DND-41 (cell line): ENCODE data around the gene ELMOD3.
"Not testable (repeated sequence)": the region's sequence is repeated elsewhere in the genome, so short reads cannot be mapped to it uniquely, and the experiment has no call there.

Experiments used
- ATAC-seq: fragments of 200-7000 bp; cut with Tn5 transposase; 3 replicates; pipeline ENCODE4 v1.9.1; 2021; ENCODE audit warnings: low read depth; ENCODE audit not compliant: insufficient read depth
- DNase-seq: peaks from one replicate; pipeline ENCODE4 v3.0.0-alpha.2; 2020
- H2AFZ ChIP-seq: 2 replicates; pipeline ENCODE4 v1.6.0; 2012; ENCODE audit warnings: low read depth, low read length
- H3K27ac ChIP-seq: 2 replicates; pipeline ENCODE4 v1.5.1; 2012; ENCODE audit warnings: low read length, inconsistent platforms
- H3K27me3 ChIP-seq: fragments of 200-600 bp; sonication (generic); 2 replicates; pipeline ENCODE4 v1.6.0; 2012; ENCODE audit warnings: low read length, mild to moderate bottlenecking, inconsistent platforms; ENCODE audit not compliant: insufficient read depth, poor library complexity
- H3K36me3 ChIP-seq: 2 replicates; pipeline ENCODE4 v1.5.1; 2012; ENCODE audit warnings: low read length, inconsistent platforms; ENCODE audit not compliant: insufficient read depth
- H3K4me1 ChIP-seq: 2 replicates; pipeline ENCODE4 v1.5.1; 2012; ENCODE audit warnings: mild to moderate bottlenecking, low read length; ENCODE audit not compliant: insufficient read depth
- H3K4me2 ChIP-seq: 2 replicates; pipeline ENCODE4 v1.6.0; 2012; ENCODE audit warnings: mild to moderate bottlenecking, moderate library complexity, low read length, inconsistent platforms; ENCODE audit not compliant: insufficient read depth
- H3K4me3 ChIP-seq, 2 experiments: fragments of 200-600 bp in 1 of 2; shearing (Covaris generic) in 1 of 2; 2 replicates each; pipeline ENCODE4 v1.5.1; 2012 to 2016; ENCODE audit warnings: inconsistent platforms in 2 of 2, low read length in 2 of 2, mild to moderate bottlenecking in 2 of 2, low read depth in 1 of 2, moderate library complexity in 1 of 2
- H3K79me2 ChIP-seq: 2 replicates; pipeline ENCODE4 v1.6.0; 2012; ENCODE audit warnings: low read length, inconsistent platforms; ENCODE audit not compliant: insufficient read depth
- H3K9ac ChIP-seq: 2 replicates; pipeline ENCODE4 v1.6.0; 2012; ENCODE audit warnings: low read depth, mild to moderate bottlenecking, inconsistent platforms, low read length, moderate library complexity
- H3K9me3 ChIP-seq: 2 replicates; pipeline ENCODE4 v1.5.1; 2012; ENCODE audit warnings: low read length, moderate library complexity, mild to moderate bottlenecking, inconsistent platforms; ENCODE audit not compliant: insufficient read depth, severe bottlenecking
- H4K20me1 ChIP-seq: 2 replicates; pipeline ENCODE4 v1.6.0; 2012; ENCODE audit warnings: low read length; ENCODE audit not compliant: insufficient read depth
- EZH2 ChIP-seq: IDR thresholded peaks from 3 replicates; pipeline ENCODE4 v1.6.1; 2012; ENCODE audit warnings: borderline replicate concordance, low read depth, mild to moderate bottlenecking, moderate library complexity, low read length, inconsistent platforms; ENCODE audit not compliant: severe bottlenecking
- TF ChIP-seq, protein P1 (sequence below): IDR thresholded peaks from 2 replicates; pipeline ENCODE4 v1.5.1; 2012; ENCODE audit warnings: borderline replicate concordance, low read length, moderate library complexity, mild to moderate bottlenecking; ENCODE audit not compliant: poor library complexity, severe bottlenecking; ENCODE audit errors: extremely low read depth

Gene ELMOD3

DNA sequence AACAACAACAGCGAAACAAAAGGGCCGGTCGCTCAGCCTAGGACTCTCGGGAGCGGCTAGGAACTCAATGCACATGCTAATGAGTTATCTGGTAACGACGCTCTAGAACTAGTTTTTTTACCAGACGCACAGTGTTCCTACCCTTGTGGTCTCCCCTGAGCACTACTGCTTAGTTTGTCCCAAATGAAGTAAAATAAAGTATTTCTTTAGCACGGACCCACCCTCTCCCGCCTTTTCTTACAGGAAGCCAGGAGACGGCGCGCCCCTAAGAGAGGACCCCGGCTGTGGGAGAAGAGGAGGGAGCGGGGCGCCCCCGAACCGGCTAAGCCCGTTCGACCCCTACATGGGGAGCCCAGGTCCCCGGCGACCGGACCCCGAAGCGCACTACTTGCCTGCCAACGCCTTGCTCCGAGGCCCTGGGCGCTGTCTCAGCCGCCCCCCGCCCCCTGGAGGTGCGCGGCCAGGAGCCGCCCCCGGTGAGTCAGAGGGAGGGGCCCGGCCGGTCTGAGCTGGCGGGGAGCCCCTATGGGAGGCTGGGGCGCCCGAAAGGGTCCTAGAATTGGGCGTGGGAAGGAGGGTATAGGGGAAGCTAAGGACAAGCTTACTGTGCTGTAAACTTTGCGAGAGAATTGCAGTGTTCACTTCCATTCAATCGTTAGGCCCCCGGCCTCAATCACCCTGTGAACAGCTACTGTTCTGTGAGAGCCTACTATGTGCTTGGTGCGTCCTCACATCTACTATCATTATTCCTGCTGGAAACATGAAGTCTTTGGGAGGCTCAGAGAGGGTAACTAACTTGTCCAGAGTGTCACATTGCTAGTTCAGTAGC lies 59.2 kb downstream of the ELMOD3 start:
- Histone ChIP-seq H3K9ac (peak overlapping the region; percentile 67), H3K4me2 (peak overlapping the region; percentile 72), H3K79me2 (peaks cover 65% of the 10 kb centered on the region), H3K36me3 (no peaks in the 10 kb centered on the region; the same call in 1 of the 2 replicates), H3K27ac (peak overlapping the region; percentile 85), H3K9me3 (no peaks in the 10 kb centered on the region), H3K27me3 (no peaks in the 10 kb centered on the region), H3K4me1 (peaks cover 61% of the 10 kb centered on the region), H4K20me1 (no peaks in the 10 kb centered on the region), H2AFZ (peak overlapping the region; percentile 57), H3K4me3 (peak overlapping the region; percentile 18 to 66; a peak in 3 of 4 replicates)
- TF ChIP-seq, protein P1, sequence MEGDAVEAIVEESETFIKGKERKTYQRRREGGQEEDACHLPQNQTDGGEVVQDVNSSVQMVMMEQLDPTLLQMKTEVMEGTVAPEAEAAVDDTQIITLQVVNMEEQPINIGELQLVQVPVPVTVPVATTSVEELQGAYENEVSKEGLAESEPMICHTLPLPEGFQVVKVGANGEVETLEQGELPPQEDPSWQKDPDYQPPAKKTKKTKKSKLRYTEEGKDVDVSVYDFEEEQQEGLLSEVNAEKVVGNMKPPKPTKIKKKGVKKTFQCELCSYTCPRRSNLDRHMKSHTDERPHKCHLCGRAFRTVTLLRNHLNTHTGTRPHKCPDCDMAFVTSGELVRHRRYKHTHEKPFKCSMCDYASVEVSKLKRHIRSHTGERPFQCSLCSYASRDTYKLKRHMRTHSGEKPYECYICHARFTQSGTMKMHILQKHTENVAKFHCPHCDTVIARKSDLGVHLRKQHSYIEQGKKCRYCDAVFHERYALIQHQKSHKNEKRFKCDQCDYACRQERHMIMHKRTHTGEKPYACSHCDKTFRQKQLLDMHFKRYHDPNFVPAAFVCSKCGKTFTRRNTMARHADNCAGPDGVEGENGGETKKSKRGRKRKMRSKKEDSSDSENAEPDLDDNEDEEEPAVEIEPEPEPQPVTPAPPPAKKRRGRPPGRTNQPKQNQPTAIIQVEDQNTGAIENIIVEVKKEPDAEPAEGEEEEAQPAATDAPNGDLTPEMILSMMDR = no peak
- no peak for TF ChIP-seq EZH2
- DNase-seq (peak; percentile 63), ATAC-seq (peak; percentile 33)

DNA sequence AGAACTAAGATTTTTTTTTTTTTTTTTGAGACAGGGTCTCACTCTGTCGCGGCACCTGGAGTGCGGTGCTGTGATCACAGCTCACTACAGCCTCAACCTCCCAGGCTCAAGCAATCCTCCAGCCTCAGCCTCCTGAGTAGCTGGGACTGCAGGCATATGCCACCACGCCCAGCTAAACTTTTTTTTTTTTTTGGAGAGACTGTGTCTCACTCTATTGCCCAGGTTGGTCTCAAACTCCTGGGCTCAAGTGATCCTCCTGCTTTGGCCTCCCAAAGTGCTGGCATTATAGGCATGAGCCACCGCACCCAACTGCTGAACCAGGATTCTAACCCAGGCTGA lies 59.8 kb downstream of the ELMOD3 start:
- H2AFZ ChIP-seq, DNase-seq, H3K9me3 ChIP-seq, H4K20me1 ChIP-seq, H3K36me3 ChIP-seq, ATAC-seq, H3K27me3 ChIP-seq: not testable (repeated sequence)
- peaks cover 68% of the 10 kb centered on the region for H3K79me2 ChIP-seq
- H3K9ac ChIP-seq = peak overlapping the region; percentile 67
- H3K4me2 ChIP-seq = peak overlapping the region; percentile 72
- H3K27ac ChIP-seq = peak overlapping the region; percentile 85
- peak overlapping the region; percentile 18 to 66; a peak in 3 of 4 replicates for H3K4me3 ChIP-seq
- peaks cover 61% of the 10 kb centered on the region for H3K4me1 ChIP-seq

DNA sequence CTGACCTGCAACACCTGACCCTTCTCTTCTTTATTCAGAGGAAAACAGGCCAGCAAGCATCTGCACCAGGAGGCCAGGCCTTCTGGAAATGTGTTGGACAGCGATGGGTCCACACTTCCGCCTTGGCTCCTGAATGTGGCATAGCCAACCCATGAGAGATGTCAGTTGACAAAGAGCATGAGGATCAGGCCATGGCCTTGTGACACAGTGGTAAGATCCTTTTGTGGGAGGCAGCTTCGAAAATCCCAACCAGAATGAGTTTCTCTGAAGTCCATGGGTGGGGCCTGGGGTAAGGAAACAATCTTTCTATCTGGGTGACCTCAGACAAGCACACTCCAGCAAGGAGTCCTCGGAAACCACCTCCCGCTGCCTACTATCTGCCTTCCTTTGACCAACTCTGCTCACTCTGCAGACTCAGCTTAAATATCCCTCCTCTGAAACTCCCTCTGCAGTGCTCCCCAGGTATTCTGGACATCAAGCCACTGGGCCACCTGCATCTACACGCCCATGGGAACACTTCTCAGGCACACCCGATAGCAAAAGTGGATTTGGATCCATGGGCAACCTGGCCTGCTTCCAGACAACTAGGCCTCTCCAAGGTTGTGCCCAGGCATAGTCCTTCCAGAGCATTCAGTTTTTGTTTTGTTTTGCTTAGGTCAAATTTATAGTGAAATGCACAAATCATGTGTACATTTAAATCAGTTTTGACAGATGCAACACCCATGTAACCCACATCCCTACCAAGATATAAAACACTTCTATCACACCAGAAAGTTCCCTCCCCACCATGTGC lies 60.4 kb downstream of the ELMOD3 start:
- Histone ChIP-seq H3K27ac (peak overlapping the region; percentile 85), H3K4me3 (0 out of 4 replicates have a peak overlapping the region, but pooled peaks of 1 of the 2 experiments have one; percentile 66), H2AFZ (no peak overlapping the region), H3K4me1 (peaks cover 61% of the 10 kb centered on the region), H4K20me1 (no peaks in the 10 kb centered on the region), H3K9ac (peak overlapping the region; percentile 67; the same call in 1 of the 2 replicates), H3K4me2 (peak overlapping the region; percentile 72; the same call in 1 of the 2 replicates), H3K79me2 (peaks cover 63% of the 10 kb centered on the region), H3K36me3 (no peaks in the 10 kb centered on the region; the same call in 1 of the 2 replicates), H3K27me3 (no peaks in the 10 kb centered on the region), H3K9me3 (no peaks in the 10 kb centered on the region)
- DNase-seq (no peak), ATAC-seq (no peak)
- no peak for TF ChIP-seq EZH2
- TF ChIP-seq, protein P1 = no peak

DNA sequence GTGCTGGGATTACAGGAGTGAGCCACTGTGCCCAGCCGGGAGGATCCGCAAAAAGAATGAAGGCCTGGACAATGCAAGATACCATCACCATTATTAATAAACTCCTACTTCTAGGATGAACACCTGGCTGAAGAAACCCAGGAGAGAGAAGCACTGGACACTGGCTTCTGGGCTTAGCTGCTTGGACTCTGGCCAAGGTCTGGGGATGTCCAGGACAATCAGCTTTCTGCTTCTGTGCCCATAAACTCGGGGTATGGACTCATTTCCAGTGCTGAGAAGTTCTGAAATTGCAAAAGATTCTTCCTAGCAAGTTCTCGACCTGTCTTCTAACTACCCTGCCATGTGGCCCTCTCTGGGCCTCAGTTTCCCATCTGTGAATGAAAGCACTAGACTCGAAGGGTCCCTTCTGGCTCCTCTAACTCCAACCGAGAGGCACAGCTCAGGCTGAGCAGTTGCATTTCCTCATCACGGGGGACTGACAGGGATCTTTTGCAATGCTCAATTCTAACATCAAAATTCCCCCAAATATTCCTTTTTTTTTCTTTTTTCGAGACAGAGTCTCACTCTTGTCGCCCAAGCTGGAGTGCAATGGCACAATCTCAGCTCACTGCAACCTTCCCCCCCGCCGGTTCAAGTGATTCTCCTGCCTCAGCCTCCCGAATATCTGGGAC lies 61.5 kb downstream of the ELMOD3 start:
- H2AFZ ChIP-seq = no peak overlapping the region
- H4K20me1 ChIP-seq = no peaks in the 10 kb centered on the region
- no peaks in the 10 kb centered on the region for H3K9me3 ChIP-seq
- H3K27ac ChIP-seq = 0 out of 2 replicates have a peak overlapping the region, but pooled peaks have one; percentile 9
- DNase-seq (no peak), ATAC-seq (no peak)
- H3K4me2 ChIP-seq = no peak overlapping the region
- peaks cover 55% of the 10 kb centered on the region for H3K79me2 ChIP-seq
- peaks cover 61% of the 10 kb centered on the region for H3K4me1 ChIP-seq
- H3K4me3 ChIP-seq = no peak overlapping the region
- no peaks in the 10 kb centered on the region; the same call in 1 of the 2 replicates for H3K36me3 ChIP-seq
- H3K27me3 ChIP-seq = no peaks in the 10 kb centered on the region
- no peak overlapping the region for H3K9ac ChIP-seq
- TF ChIP-seq, protein P1 = no peak
- no peak for TF ChIP-seq EZH2
